ENCODE measurements around the gene BSPRY.

DNA sequence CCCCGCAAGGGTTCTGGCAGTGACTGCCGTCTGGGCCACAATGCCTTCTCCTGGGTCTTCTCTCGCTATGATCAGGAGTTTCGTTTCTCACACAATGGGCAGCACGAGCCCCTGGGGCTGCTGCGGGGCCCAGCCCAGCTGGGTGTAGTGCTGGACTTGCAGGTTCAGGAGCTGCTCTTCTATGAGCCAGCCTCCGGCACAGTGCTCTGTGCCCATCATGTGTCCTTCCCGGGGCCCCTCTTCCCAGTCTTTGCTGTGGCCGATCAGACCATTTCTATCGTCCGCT is 20.5 kb downstream of the BSPRY start:
- TF ChIP-seq, protein P1, sequence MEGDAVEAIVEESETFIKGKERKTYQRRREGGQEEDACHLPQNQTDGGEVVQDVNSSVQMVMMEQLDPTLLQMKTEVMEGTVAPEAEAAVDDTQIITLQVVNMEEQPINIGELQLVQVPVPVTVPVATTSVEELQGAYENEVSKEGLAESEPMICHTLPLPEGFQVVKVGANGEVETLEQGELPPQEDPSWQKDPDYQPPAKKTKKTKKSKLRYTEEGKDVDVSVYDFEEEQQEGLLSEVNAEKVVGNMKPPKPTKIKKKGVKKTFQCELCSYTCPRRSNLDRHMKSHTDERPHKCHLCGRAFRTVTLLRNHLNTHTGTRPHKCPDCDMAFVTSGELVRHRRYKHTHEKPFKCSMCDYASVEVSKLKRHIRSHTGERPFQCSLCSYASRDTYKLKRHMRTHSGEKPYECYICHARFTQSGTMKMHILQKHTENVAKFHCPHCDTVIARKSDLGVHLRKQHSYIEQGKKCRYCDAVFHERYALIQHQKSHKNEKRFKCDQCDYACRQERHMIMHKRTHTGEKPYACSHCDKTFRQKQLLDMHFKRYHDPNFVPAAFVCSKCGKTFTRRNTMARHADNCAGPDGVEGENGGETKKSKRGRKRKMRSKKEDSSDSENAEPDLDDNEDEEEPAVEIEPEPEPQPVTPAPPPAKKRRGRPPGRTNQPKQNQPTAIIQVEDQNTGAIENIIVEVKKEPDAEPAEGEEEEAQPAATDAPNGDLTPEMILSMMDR (conservative IDR thresholded peaks at IDR 0.05; ENCODE audit: low read depth, low read length): no peak
- TF ChIP-seq EZH2phosphoT487 (IDR thresholded peaks at IDR 0.05; ENCODE audit: borderline replicate concordance, low read length): no peak
